Measurements from ENCODE around the gene PAN2. TPM values are rescaled to one million over a fixed set of nuclear protein-coding genes. Genes with fewer than 3 reads are reported as not detected.

Gene PAN2
- total and polyA plus RNA-seq, 10 of the 15 experiments (the other 5 are each of a cell fraction or from before 2014, with no cell fraction given): 14.4 to 61.8 (median 34.9) TPM

DNA sequence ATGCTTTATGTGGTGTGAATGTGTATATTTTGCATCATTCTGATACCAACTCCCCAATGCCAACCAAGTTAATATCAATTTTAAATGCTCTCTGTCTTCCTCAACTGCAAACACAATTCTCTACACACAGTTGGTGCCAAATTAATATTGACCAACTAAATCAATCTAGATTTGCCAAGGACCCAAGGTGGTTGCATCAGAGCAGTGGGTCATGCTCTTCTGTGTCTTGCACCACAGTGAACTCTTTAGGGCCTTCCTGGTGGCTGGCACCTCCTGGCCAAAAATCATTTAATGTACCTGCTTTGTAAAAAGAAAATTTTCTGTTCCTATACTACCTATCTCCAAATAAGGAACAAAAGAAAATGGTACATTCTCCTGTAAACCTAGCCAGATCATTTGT lies 53.0 kb downstream of the PAN2 start (continued):
- TF ChIP-seq, protein P1, sequence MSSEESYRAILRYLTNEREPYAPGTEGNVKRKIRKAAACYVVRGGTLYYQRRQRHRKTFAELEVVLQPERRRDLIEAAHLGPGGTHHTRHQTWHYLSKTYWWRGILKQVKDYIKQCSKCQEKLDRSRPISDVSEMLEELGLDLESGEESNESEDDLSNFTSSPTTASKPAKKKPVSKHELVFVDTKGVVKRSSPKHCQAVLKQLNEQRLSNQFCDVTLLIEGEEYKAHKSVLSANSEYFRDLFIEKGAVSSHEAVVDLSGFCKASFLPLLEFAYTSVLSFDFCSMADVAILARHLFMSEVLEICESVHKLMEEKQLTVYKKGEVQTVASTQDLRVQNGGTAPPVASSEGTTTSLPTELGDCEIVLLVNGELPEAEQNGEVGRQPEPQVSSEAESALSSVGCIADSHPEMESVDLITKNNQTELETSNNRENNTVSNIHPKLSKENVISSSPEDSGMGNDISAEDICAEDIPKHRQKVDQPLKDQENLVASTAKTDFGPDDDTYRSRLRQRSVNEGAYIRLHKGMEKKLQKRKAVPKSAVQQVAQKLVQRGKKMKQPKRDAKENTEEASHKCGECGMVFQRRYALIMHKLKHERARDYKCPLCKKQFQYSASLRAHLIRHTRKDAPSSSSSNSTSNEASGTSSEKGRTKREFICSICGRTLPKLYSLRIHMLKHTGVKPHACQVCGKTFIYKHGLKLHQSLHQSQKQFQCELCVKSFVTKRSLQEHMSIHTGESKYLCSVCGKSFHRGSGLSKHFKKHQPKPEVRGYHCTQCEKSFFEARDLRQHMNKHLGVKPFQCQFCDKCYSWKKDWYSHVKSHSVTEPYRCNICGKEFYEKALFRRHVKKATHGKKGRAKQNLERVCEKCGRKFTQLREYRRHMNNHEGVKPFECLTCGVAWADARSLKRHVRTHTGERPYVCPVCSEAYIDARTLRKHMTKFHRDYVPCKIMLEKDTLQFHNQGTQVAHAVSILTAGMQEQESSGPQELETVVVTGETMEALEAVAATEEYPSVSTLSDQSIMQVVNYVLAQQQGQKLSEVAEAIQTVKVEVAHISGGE (CRISPR knock-in tag; IDR thresholded peaks at IDR 0.05): no peak
- TF ChIP-seq, protein P2, sequence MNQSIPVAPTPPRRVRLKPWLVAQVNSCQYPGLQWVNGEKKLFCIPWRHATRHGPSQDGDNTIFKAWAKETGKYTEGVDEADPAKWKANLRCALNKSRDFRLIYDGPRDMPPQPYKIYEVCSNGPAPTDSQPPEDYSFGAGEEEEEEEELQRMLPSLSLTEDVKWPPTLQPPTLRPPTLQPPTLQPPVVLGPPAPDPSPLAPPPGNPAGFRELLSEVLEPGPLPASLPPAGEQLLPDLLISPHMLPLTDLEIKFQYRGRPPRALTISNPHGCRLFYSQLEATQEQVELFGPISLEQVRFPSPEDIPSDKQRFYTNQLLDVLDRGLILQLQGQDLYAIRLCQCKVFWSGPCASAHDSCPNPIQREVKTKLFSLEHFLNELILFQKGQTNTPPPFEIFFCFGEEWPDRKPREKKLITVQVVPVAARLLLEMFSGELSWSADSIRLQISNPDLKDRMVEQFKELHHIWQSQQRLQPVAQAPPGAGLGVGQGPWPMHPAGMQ (IDR thresholded peaks at IDR 0.05; ENCODE audit: borderline replicate concordance): no peak
- TF ChIP-seq FOXK2 (IDR thresholded peaks at IDR 0.05) (no peak), CEBPB (IDR thresholded peaks at IDR 0.05; ENCODE audit: borderline replicate concordance in 1 of 2, low read depth in 2 of 2, low read length in 2 of 2) (no peak), RUNX3 (IDR thresholded peaks at IDR 0.05; ENCODE audit: low read length) (no peak), TARDBP (IDR thresholded peaks at IDR 0.05; ENCODE audit: borderline replicate concordance) (no peak)

DNA sequence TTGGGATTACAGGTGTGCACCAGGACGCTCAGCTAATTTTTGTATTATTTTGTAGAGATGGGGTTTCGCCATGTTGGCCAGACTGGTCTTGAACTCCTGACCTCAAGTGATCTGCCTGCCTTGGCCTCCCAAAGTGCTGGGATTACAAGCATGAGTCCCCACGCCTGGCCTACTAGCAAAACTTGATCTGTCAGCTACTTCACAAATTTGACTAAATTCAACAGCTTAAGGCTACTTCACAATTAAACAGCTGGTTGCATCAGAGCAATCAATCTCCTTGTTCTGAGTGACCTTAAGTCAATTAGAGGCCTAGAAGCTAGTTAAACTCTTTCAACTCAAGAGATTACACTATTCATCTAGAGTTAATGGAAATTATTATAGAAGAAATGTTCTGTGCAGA lies 54.9 kb downstream of the PAN2 start:
- no peaks in the 10 kb centered on the region for H3K4me1 ChIP-seq (ENCODE audit: control insufficient read depth, insufficient read depth, low read length)
- no peaks in the 10 kb centered on the region for H4K20me1 ChIP-seq (ENCODE audit: control insufficient read depth, insufficient read depth)
- peaks cover 16 to 22% of the 10 kb centered on the region in 2 experiments for H3K36me3 ChIP-seq (ENCODE audit: control insufficient read depth in 2 of 2, insufficient read depth in 2 of 2, low read length in 1 of 2)
- no peak overlapping the region for H3K9ac ChIP-seq (ENCODE audit: control insufficient read depth, insufficient read depth, low read length)
- ChIA-PET RAD21 (ENCODE audit: unreplicated experiment) (no interaction called here), SMC1A (ENCODE audit: uncharacterized antibody, unreplicated experiment) (interaction anchor here (0.6 kb wide), 1 partner anchor 78 kb away, joined by 3 read pairs; no protein-coding TSS in a partner anchor), CTCF (interaction anchor here (1.1 to 1.4 kb wide), 2 partner anchors 18 to 185 kb away, joined by 3 to 6 read pairs; no protein-coding TSS in a partner anchor), POLR2A (interaction anchor here (1.1 kb wide), 1 partner anchor 34 kb away, joined by 6 read pairs; no protein-coding TSS in a partner anchor)
- no peaks in the 10 kb centered on the region for H3K9me3 ChIP-seq (replicated peaks; ENCODE audit: control insufficient read depth, insufficient read depth, low read length)
- no peak overlapping the region for H3K27ac ChIP-seq (ENCODE audit: control insufficient read depth, insufficient read depth)
- H3K4me3 ChIP-seq: no peak overlapping the region
- intact Hi-C loops (cut with micrococcal nuclease; ENCODE audit: unreplicated experiment) (no loop called here), in situ Hi-C loops (cut with MboI) (no loop called here)
- no peak for DNase-seq (ENCODE audit: low read depth, low spot score)
- no peak overlapping the region for H3K4me2 ChIP-seq (ENCODE audit: control insufficient read depth, insufficient read depth)
- H3K79me2 ChIP-seq (ENCODE audit: control insufficient read depth, insufficient read depth, low read length): no peaks in the 10 kb centered on the region
- FAIRE-seq: no peak
- WGBS (ENCODE audit: insufficient coverage, insufficient replicate concordance, low lambda C conversion rate, missing lambda C conversion rate): 95% methylated on average over 3 of the region's 3 CpGs
- H3K27me3 ChIP-seq (replicated peaks in 1 of 2; ENCODE audit: control insufficient read depth in 2 of 2, insufficient read depth in 2 of 2, low read length in 1 of 2): no peaks in the 10 kb centered on the region
- H2AFZ ChIP-seq (ENCODE audit: control insufficient read depth, low read depth, low read length): no peak overlapping the region
- ATAC-seq: no peak
- no TSS peak for BruUV-seq (replicated peaks)
- TF ChIP-seq JUND (IDR thresholded peaks at IDR 0.05; ENCODE audit: low read depth, low read length): no peak
- TF ChIP-seq NBN (IDR thresholded peaks at IDR 0.05): no peak
- TF ChIP-seq PAX5 (IDR thresholded peaks at IDR 0.05; ENCODE audit: borderline replicate concordance, low read depth, low read length): no peak
- TF ChIP-seq BACH1 (IDR thresholded peaks at IDR 0.05; ENCODE audit: borderline replicate concordance): no peak
- no peak for TF ChIP-seq RAD51 (IDR thresholded peaks at IDR 0.05)
- TF ChIP-seq SREBF2 (IDR thresholded peaks at IDR 0.05; ENCODE audit: low read length): no peak
- TF ChIP-seq, protein P3, sequence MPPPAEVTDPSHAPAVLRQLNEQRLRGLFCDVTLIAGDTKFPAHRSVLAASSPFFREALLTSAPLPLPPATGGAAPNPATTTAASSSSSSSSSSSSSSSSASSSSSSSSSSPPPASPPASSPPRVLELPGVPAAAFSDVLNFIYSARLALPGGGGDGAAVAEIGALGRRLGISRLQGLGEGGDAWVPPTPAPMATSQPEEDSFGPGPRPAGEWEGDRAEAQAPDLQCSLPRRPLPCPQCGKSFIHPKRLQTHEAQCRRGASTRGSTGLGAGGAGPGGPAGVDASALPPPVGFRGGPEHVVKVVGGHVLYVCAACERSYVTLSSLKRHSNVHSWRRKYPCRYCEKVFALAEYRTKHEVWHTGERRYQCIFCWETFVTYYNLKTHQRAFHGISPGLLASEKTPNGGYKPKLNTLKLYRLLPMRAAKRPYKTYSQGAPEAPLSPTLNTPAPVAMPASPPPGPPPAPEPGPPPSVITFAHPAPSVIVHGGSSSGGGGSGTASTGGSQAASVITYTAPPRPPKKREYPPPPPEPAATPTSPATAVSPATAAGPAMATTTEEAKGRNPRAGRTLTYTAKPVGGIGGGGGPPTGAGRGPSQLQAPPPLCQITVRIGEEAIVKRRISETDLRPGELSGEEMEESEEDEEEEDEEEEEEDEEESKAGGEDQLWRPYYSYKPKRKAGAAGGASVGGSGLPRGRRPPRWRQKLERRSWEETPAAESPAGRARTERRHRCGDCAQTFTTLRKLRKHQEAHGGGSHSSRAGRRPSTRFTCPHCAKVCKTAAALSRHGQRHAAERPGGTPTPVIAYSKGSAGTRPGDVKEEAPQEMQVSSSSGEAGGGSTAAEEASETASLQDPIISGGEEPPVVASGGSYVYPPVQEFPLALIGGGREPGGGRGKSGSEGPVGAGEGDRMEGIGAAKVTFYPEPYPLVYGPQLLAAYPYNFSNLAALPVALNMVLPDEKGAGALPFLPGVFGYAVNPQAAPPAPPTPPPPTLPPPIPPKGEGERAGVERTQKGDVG (CRISPR knock-in tag; IDR thresholded peaks at IDR 0.05): no peak
